IMR-90 (cell line): ENCODE data around the gene IGF2R. TPM values are rescaled to one million over a fixed set of nuclear protein-coding genes. Genes with fewer than 3 reads are reported as not detected.

Experiments
- ATAC-seq: fragments of 200-7000 bp; cut with Tn5 transposase; 2 replicates; pipeline ENCODE4 v1.9.1; 2020; ENCODE audit warnings: low read depth, mild to moderate bottlenecking, moderate library complexity
- BruUV-seq: library from RNA; stranded (reverse); fragments of 400-500 nt; replicated peaks from 2 replicates; lab custom pipeline; 2021; lab: Mats Ljungman, UMichigan
- CTCF ChIA-PET: fragments of 300-600 bp; formaldehyde crosslinking; extraction: SDS; loops from one replicate; lab custom pipeline; 2021; ENCODE audit warnings: antibody characterized with exemption; lab: Yijun Ruan, JAX
- POLR2A ChIA-PET: fragments of 300-600 bp; sonication (Branson Sonifier 250); formaldehyde crosslinking; loops from one replicate; lab custom pipeline; 2022; ENCODE audit warnings: antibody characterized with exemption; ENCODE audit not compliant: unreplicated experiment; lab: Charles Lee
- DNase-seq: peaks from one replicate; pipeline ENCODE4 v3.0.0; 2013
- H2AFZ ChIP-seq: replicated peaks from 2 replicates; pipeline ENCODE3; 2013; ENCODE audit warnings: low read length, mild to moderate bottlenecking; ENCODE audit not compliant: poor library complexity
- H2AK5ac ChIP-seq: 2 replicates; pipeline ENCODE4 v1.6.1; 2013; ENCODE audit warnings: low read depth, low read length, inconsistent platforms
- H2AK9ac ChIP-seq: replicated peaks from 2 replicates; pipeline ENCODE3; 2013; ENCODE audit warnings: mild to moderate bottlenecking, low read depth, low read length, moderate library complexity; ENCODE audit not compliant: poor library complexity
- H2BK120ac ChIP-seq: 2 replicates; pipeline ENCODE4 v1.6.1; 2013; ENCODE audit warnings: low read depth, low read length, inconsistent platforms
- H2BK15ac ChIP-seq: 3 replicates; pipeline ENCODE4 v1.6.1; 2013; ENCODE audit warnings: low read depth, low read length, inconsistent platforms
- H2BK20ac ChIP-seq: 2 replicates; pipeline ENCODE4 v1.6.1; 2013; ENCODE audit warnings: low read depth, mild to moderate bottlenecking, inconsistent platforms, low read length, moderate library complexity
- H2BK5ac ChIP-seq: 2 replicates; pipeline ENCODE4 v1.6.1; 2013; ENCODE audit warnings: mild to moderate bottlenecking, low read depth, low read length, inconsistent platforms; ENCODE audit not compliant: poor library complexity, severe bottlenecking
- H3K14ac ChIP-seq: replicated peaks from 2 replicates; pipeline ENCODE4 v1.6.1; 2013; ENCODE audit warnings: low read depth, low read length, inconsistent platforms
- H3K18ac ChIP-seq: 2 replicates; pipeline ENCODE4 v1.6.1; 2013; ENCODE audit warnings: low read depth, low read length, control low read depth
- H3K23ac ChIP-seq: 2 replicates; pipeline ENCODE4 v1.6.1; 2013; ENCODE audit warnings: low read depth, low read length, inconsistent platforms
- H3K27ac ChIP-seq: 2 replicates; pipeline ENCODE4 v1.5.1; 2013; ENCODE audit warnings: mild to moderate bottlenecking, control low read depth, low read length; ENCODE audit not compliant: insufficient read depth
- H3K27me3 ChIP-seq: 2 replicates; pipeline ENCODE4 v1.6.1; 2013; ENCODE audit warnings: low read length; ENCODE audit not compliant: control insufficient read depth, insufficient read depth
- H3K36me3 ChIP-seq: 2 replicates; pipeline ENCODE4 v1.6.1; 2013; ENCODE audit warnings: low read length, mixed read lengths; ENCODE audit not compliant: control insufficient read depth, insufficient read depth
- H3K4ac ChIP-seq: 2 replicates; pipeline ENCODE4 v1.6.1; 2013; ENCODE audit warnings: low read depth, low read length, inconsistent platforms
- H3K4me1 ChIP-seq: 2 replicates; pipeline ENCODE4 v1.6.1; 2013; ENCODE audit warnings: low read length, mixed read lengths; ENCODE audit not compliant: control insufficient read depth, insufficient read depth
- H3K4me2 ChIP-seq: 2 replicates; pipeline ENCODE4 v1.6.1; 2013; ENCODE audit warnings: low read depth, mild to moderate bottlenecking, control low read depth, low read length, moderate library complexity
- H3K4me3 ChIP-seq: 2 replicates; pipeline ENCODE4 v1.5.1; 2013; ENCODE audit warnings: low read depth, mild to moderate bottlenecking, control low read depth, low read length, moderate library complexity; ENCODE audit not compliant: insufficient read depth
- H3K56ac ChIP-seq: 2 replicates; pipeline ENCODE4 v1.6.1; 2013; ENCODE audit warnings: low read length, inconsistent platforms; ENCODE audit not compliant: insufficient read depth; ENCODE audit errors: extremely low read depth
- H3K79me1 ChIP-seq, 2 experiments: 2 replicates each; pipeline ENCODE4 v1.6.1; 2013; ENCODE audit warnings: low read length in 2 of 2, inconsistent platforms in 1 of 2, low read depth in 1 of 2
- H3K9ac ChIP-seq: 2 replicates; pipeline ENCODE4 v1.6.1; 2013; ENCODE audit warnings: low read depth, low read length, control low read depth
- H3K9me1 ChIP-seq: 2 replicates; pipeline ENCODE4 v1.6.1; 2013; ENCODE audit warnings: low read length, inconsistent platforms; ENCODE audit not compliant: insufficient read depth
- H3K9me3 ChIP-seq: 2 replicates; pipeline ENCODE4 v1.6.1; 2013; ENCODE audit warnings: low read length; ENCODE audit not compliant: control insufficient read depth, insufficient read depth
- H4K20me1 ChIP-seq: 2 replicates; pipeline ENCODE4 v1.6.1; 2013; ENCODE audit warnings: low read length, inconsistent platforms; ENCODE audit not compliant: insufficient read depth
- H4K5ac ChIP-seq: 2 replicates; pipeline ENCODE4 v1.6.1; 2013; ENCODE audit warnings: mild to moderate bottlenecking, low read depth, low read length, control low read depth
- H4K8ac ChIP-seq, 2 experiments: 2 replicates each; pipeline ENCODE4 v1.6.1; 2013; ENCODE audit warnings: low read depth in 2 of 2, low read length in 2 of 2, control low read depth in 1 of 2, inconsistent platforms in 1 of 2
- H4K91ac ChIP-seq: 2 replicates; pipeline ENCODE4 v1.6.1; 2013; ENCODE audit warnings: low read depth, low read length, inconsistent platforms; ENCODE audit not compliant: insufficient read depth
- BHLHE40 ChIP-seq: fragments of 150-350 bp; IDR thresholded peaks from 2 replicates; pipeline ENCODE4 v1.6.1; 2016; ENCODE audit warnings: mild to moderate bottlenecking, low read depth, low read length
- CEBPB ChIP-seq: IDR thresholded peaks from 2 replicates; pipeline ENCODE4 v1.6.1; 2012; ENCODE audit warnings: low read depth, low read length, improper control_type of control experiment
- CHD1 ChIP-seq: IDR thresholded peaks from 2 replicates; pipeline ENCODE4 v1.6.1; 2012; ENCODE audit warnings: low read depth, low read length, improper control_type of control experiment
- FOS ChIP-seq: fragments of 150-350 bp; IDR thresholded peaks from 2 replicates; pipeline ENCODE4 v1.6.1; 2016; ENCODE audit warnings: low read depth, low read length
- MAFK ChIP-seq: IDR thresholded peaks from 2 replicates; pipeline ENCODE4 v1.6.1; 2012; ENCODE audit warnings: low read depth, low read length, improper control_type of control experiment
- MAZ ChIP-seq: IDR thresholded peaks from 2 replicates; pipeline ENCODE4 v1.6.1; 2012; ENCODE audit warnings: low read depth, mild to moderate bottlenecking, low read length, improper control_type of control experiment, moderate library complexity, borderline replicate concordance
- MXI1 ChIP-seq: IDR thresholded peaks from 2 replicates; pipeline ENCODE4 v1.6.1; 2012; ENCODE audit warnings: low read depth, mild to moderate bottlenecking, low read length, moderate library complexity, borderline replicate concordance
- RAD21 ChIP-seq: IDR thresholded peaks from 2 replicates; pipeline ENCODE4 v1.6.1; 2012; ENCODE audit warnings: low read length, improper control_type of control experiment
- RCOR1 ChIP-seq: IDR thresholded peaks from 2 replicates; pipeline ENCODE4 v1.6.1; 2012; ENCODE audit warnings: mild to moderate bottlenecking, low read length, improper control_type of control experiment; ENCODE audit not compliant: insufficient replicate concordance
- SMC3 ChIP-seq: fragments of 150-350 bp; IDR thresholded peaks from 2 replicates; pipeline ENCODE4 v1.6.1; 2016; ENCODE audit warnings: low read depth, mild to moderate bottlenecking, antibody characterized with exemption, low read length, moderate library complexity
- WGBS, 2 experiments: methylation state at CpG; one replicate each; pipeline versions ENCODE4 v1.1.5 to v1.1.7; 2013; ENCODE audit warnings: missing lambda C conversion rate in 2 of 2; ENCODE audit not compliant: insufficient read length in 1 of 2; ENCODE audit errors: extremely low coverage in 2 of 2; 5-methylcytosine and 5-hydroxymethylcytosine counted together
- dilution Hi-C: fragments of 300-500 bp; cut with HindIII; formaldehyde crosslinking; loops from one replicate; pipeline ENCODE4 v1.14.3; 2018; ENCODE audit warnings: low sequenced_read_pairs; ENCODE audit not compliant: unreplicated experiment
- in situ Hi-C: fragments of 300-500 bp; cut with MboI; formaldehyde crosslinking; loops from 3 replicates; pipeline ENCODE4 v1.14.3; 2019; ENCODE audit warnings: low sequenced_read_pairs, inconsistent platforms, mixed read lengths
- intact Hi-C: fragments of 100-400 bp; cut with micrococcal nuclease; formaldehyde crosslinking; loops from 2 replicates; pipeline ENCODE4 v1.10.0; 2022
- polyA plus RNA-seq, 3 experiments: library from polyadenylated mRNA; depleted of rRNA; stranded (reverse); fragments of >200 nt; gene quantifications; 2 replicates each; pipeline ENCODE4 v1.2.3, GENCODE V29; 2012; ENCODE audit warnings: low replicate concordance in 1 of 3
- total RNA-seq: library from RNA; depleted of rRNA; stranded (reverse); fragments of >200 nt; gene quantifications from 2 replicates; pipeline ENCODE4 v1.2.3, GENCODE V29; 2012
- TF ChIP-seq, protein P1 (sequence below): fragments of 150-350 bp; IDR thresholded peaks from 2 replicates; pipeline ENCODE4 v1.6.1; 2017; ENCODE audit warnings: mild to moderate bottlenecking, antibody characterized with exemption, low read length, low read depth
- TF ChIP-seq, protein P2 (sequence below): fragments of 150-350 bp; IDR thresholded peaks from 2 replicates; pipeline ENCODE4 v1.6.1; 2016; ENCODE audit warnings: low read depth, mild to moderate bottlenecking, low read length, moderate library complexity, borderline replicate concordance
- TF ChIP-seq, protein P3 (sequence below): conservative IDR thresholded peaks from 2 replicates; pipeline ENCODE4 v1.5.1; 2012; ENCODE audit warnings: mild to moderate bottlenecking, low read depth, low read length, improper control_type of control experiment

Gene IGF2R
- total and polyA plus RNA-seq, 2 of the 4 experiments (the other 2 are of a cell fraction), result 33.2 to 41.4 TPM

DNA sequence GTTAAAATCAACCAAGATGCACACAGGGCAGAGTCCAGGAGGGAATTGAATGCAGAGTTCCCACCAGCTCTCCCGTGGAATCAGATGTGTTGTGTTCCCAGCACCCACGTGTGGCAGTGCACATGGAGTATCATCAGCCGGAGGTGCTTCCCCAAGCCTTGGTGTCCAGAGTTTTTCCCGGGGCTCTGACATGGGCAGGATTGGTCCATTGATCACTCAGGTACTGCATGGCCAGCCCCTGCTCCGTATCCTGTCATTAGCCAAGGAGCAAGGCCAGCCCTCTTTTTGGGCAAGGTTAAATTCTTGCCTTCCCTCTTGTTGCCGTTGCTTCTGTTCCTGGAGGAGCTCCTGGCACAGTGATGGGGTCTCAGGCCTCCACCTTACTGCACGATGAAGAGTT lies 124.2 kb downstream of the IGF2R start:
- 94% methylated on average over 3 of the region's 7 CpGs; no CpG with 5 or more reads in 1 of the 2 experiments for WGBS, 2 experiments
- H2BK120ac ChIP-seq, result no peak overlapping the region
- intact Hi-C loops (no loop called here), dilution Hi-C loops (no loop called here), in situ Hi-C loops (loop anchor here (5.0 kb wide), 1 partner anchor 364 kb away; no protein-coding TSS in a partner anchor)
- no peak overlapping the region for H4K8ac ChIP-seq
- H3K27ac ChIP-seq, result no peak overlapping the region
- BruUV-seq, result no TSS peak
- ATAC-seq, result no peak
- no peaks in the 10 kb centered on the region for H3K9me3 ChIP-seq
- H2BK20ac ChIP-seq, result no peak overlapping the region
- H2AK5ac ChIP-seq, result no peak overlapping the region
- peaks cover 6 to 10% of the 10 kb centered on the region in 2 experiments; a peak in 1 of 4 replicates for H3K79me1 ChIP-seq
- ChIA-PET POLR2A (no interaction called here), CTCF (no interaction called here)
- no peak overlapping the region for H3K4me2 ChIP-seq
- no peak overlapping the region for H2AK9ac ChIP-seq
- no peak overlapping the region for H3K23ac ChIP-seq
- H2BK15ac ChIP-seq, result no peak overlapping the region
- H3K27me3 ChIP-seq, result no peaks in the 10 kb centered on the region
- no peak overlapping the region for H3K9ac ChIP-seq
- H3K4ac ChIP-seq, result no peak overlapping the region
- TF ChIP-seq RCOR1 (no peak), CHD1 (no peak), SMC3 (no peak), MXI1 (no peak), MAFK (no peak), RAD21 (no peak), MAZ (no peak), FOS (no peak), CEBPB (no peak), BHLHE40 (no peak)
- TF ChIP-seq, protein P1, sequence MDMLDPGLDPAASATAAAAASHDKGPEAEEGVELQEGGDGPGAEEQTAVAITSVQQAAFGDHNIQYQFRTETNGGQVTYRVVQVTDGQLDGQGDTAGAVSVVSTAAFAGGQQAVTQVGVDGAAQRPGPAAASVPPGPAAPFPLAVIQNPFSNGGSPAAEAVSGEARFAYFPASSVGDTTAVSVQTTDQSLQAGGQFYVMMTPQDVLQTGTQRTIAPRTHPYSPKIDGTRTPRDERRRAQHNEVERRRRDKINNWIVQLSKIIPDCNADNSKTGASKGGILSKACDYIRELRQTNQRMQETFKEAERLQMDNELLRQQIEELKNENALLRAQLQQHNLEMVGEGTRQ, result no peak
- TF ChIP-seq, protein P2, sequence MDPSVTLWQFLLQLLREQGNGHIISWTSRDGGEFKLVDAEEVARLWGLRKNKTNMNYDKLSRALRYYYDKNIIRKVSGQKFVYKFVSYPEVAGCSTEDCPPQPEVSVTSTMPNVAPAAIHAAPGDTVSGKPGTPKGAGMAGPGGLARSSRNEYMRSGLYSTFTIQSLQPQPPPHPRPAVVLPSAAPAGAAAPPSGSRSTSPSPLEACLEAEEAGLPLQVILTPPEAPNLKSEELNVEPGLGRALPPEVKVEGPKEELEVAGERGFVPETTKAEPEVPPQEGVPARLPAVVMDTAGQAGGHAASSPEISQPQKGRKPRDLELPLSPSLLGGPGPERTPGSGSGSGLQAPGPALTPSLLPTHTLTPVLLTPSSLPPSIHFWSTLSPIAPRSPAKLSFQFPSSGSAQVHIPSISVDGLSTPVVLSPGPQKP, result no peak
- TF ChIP-seq, protein P3, sequence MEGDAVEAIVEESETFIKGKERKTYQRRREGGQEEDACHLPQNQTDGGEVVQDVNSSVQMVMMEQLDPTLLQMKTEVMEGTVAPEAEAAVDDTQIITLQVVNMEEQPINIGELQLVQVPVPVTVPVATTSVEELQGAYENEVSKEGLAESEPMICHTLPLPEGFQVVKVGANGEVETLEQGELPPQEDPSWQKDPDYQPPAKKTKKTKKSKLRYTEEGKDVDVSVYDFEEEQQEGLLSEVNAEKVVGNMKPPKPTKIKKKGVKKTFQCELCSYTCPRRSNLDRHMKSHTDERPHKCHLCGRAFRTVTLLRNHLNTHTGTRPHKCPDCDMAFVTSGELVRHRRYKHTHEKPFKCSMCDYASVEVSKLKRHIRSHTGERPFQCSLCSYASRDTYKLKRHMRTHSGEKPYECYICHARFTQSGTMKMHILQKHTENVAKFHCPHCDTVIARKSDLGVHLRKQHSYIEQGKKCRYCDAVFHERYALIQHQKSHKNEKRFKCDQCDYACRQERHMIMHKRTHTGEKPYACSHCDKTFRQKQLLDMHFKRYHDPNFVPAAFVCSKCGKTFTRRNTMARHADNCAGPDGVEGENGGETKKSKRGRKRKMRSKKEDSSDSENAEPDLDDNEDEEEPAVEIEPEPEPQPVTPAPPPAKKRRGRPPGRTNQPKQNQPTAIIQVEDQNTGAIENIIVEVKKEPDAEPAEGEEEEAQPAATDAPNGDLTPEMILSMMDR, result no peak
- H4K20me1 ChIP-seq, result no peaks in the 10 kb centered on the region
- no peak overlapping the region for H3K4me3 ChIP-seq
- H3K4me1 ChIP-seq, result peaks cover 5% of the 10 kb centered on the region; the same call in 1 of the 2 replicates
- peaks cover 70% of the 10 kb centered on the region for H3K36me3 ChIP-seq
- no peak overlapping the region for H2BK5ac ChIP-seq
- H3K9me1 ChIP-seq, result peaks cover 3% of the 10 kb centered on the region; the same call in 1 of the 2 replicates
- DNase-seq, result no peak
- no peak overlapping the region for H3K56ac ChIP-seq
- H2AFZ ChIP-seq, result no peak overlapping the region
- no peak overlapping the region for H3K18ac ChIP-seq
- no peak overlapping the region for H4K5ac ChIP-seq
- H4K91ac ChIP-seq, result no peak overlapping the region
- H3K14ac ChIP-seq, result no peak overlapping the region
